K562 (cell line): ENCODE measurements around the gene BOLL. TPM values are rescaled to one million over a fixed set of nuclear protein-coding genes. Genes with fewer than 3 reads are reported as not detected.

ENCODE experiments used
- ARID3A ChIP-seq: IDR thresholded peaks from 2 replicates; pipeline ENCODE4 v1.6.1; 2012; ENCODE audit warnings: low read depth, low read length, improper control_type of control experiment, borderline replicate concordance
- CBFA2T2 ChIP-seq: fragments of 450-650 bp; conservative IDR thresholded peaks from 2 replicates; pipeline ENCODE4 v1.6.1; 2017; ENCODE audit warnings: mild to moderate bottlenecking
- CBX5 ChIP-seq: IDR thresholded peaks from 2 replicates; pipeline ENCODE4 v1.6.1; 2014; ENCODE audit warnings: low read depth, borderline replicate concordance
- CTCF ChIP-seq, 3 experiments: IDR thresholded peaks in 2 of 3; conservative IDR thresholded peaks in 1 of 3; 2 replicates each; pipeline ENCODE4 v1.5.1; 2011 to 2012; ENCODE audit warnings: low read length in 3 of 3, mild to moderate bottlenecking in 3 of 3, control low read depth in 2 of 3, improper control_type of control experiment in 1 of 3, inconsistent platforms in 1 of 3, low read depth in 1 of 3, mixed read lengths in 1 of 3, moderate library complexity in 1 of 3; ENCODE audit not compliant: insufficient read depth in 2 of 3
- ELK1 ChIP-seq: sonication (generic); formaldehyde crosslinking; IDR thresholded peaks from 2 replicates; pipeline ENCODE4 v1.8.1; 2022; ENCODE audit warnings: missing genetic modification reagents
- FOXJ3 ChIP-seq: sonication (generic); formaldehyde crosslinking; IDR thresholded peaks from 2 replicates; pipeline ENCODE4 v1.4.0; 2020; ENCODE audit warnings: mild to moderate bottlenecking, missing genetic modification reagents
- HLTF ChIP-seq: fragments of 450-650 bp; IDR thresholded peaks from 2 replicates; pipeline ENCODE4 v1.6.1; 2016
- KLF10 ChIP-seq: fragments of 250-450 bp; sonication (Bioruptor Pico); IDR thresholded peaks from 2 replicates; pipeline ENCODE4 v1.6.1; 2021; ENCODE audit warnings: matching md5 sums
- NFATC3 ChIP-seq: fragments of 450-650 bp; IDR thresholded peaks from 2 replicates; pipeline ENCODE4 v1.6.1; 2017; ENCODE audit warnings: mild to moderate bottlenecking
- NFIC ChIP-seq: fragments of 450-650 bp; IDR thresholded peaks from 2 replicates; pipeline ENCODE4 v1.6.1; 2017; ENCODE audit warnings: mild to moderate bottlenecking, inconsistent platforms
- NR2C2 ChIP-seq, 2 experiments: fragments of 200-800 bp in 1 of 2; sonication (Bioruptor generic) in 1 of 2; sonication (generic) in 1 of 2; formaldehyde crosslinking in 1 of 2; IDR thresholded peaks; 2 replicates each; pipeline versions ENCODE4 v1.6.1 to v1.8.0; 2016 to 2022; ENCODE audit warnings: mild to moderate bottlenecking in 1 of 2, missing compliant biosample characterization in 1 of 2, missing genetic modification characterization in 1 of 2, missing genetic modification reagents in 1 of 2
- RBM39 ChIP-seq: fragments of 200-400 bp; formaldehyde crosslinking; optimal IDR thresholded peaks from 2 replicates; pipeline ENCODE3; 2018; ENCODE audit warnings: low read depth, low read length
- SMARCA4 ChIP-seq: fragments of 450-650 bp; IDR thresholded peaks from 2 replicates; pipeline ENCODE4 v1.6.1; 2016
- SMARCC2 ChIP-seq: fragments of 450-650 bp; IDR thresholded peaks from 2 replicates; pipeline ENCODE4 v1.6.1; 2017; ENCODE audit warnings: antibody characterized with exemption, moderate library complexity, mild to moderate bottlenecking, low read depth
- TRIM24 ChIP-seq, 2 experiments: fragments of 450-650 bp; IDR thresholded peaks; 2 replicates each; pipeline ENCODE4 v1.6.1; 2016
- VEZF1 ChIP-seq: fragments of 200-800 bp; sonication (Bioruptor generic); IDR thresholded peaks from 2 replicates; pipeline ENCODE4 v1.6.1; 2017; ENCODE audit warnings: missing genetic modification characterization, missing compliant biosample characterization
- ZBTB33 ChIP-seq: sonication (generic); formaldehyde crosslinking; IDR thresholded peaks from 2 replicates; pipeline ENCODE4 v1.8.1; 2023; ENCODE audit warnings: mild to moderate bottlenecking, missing genetic modification reagents
- ZBTB7A ChIP-seq: IDR thresholded peaks from 2 replicates; pipeline ENCODE4 v1.6.1; 2011; ENCODE audit warnings: low read depth, mild to moderate bottlenecking, low read length, moderate library complexity, borderline replicate concordance; ENCODE audit not compliant: control insufficient read depth
- ZNF133 ChIP-seq: fragments of 250-450 bp; sonication (Bioruptor Pico); IDR thresholded peaks from 2 replicates; pipeline ENCODE4 v1.4.0; 2020; ENCODE audit warnings: mild to moderate bottlenecking
- ZNF780A ChIP-seq: fragments of 250-450 bp; sonication (Bioruptor Pico); IDR thresholded peaks from 2 replicates; pipeline ENCODE4 v1.5.0; 2021; ENCODE audit warnings: mild to moderate bottlenecking
- polyA plus RNA-seq, 8 experiments: library from polyadenylated mRNA; depleted of rRNA in 4 of 8; stranded (reverse) in 5 of 8; unstranded in 3 of 8; fragments of >200 nt; fragmentation: Nextera tagmentation in 2 of 8; fragmentation: Illumina TruSeq in 1 of 8; extraction: Ambion mirVana in 2 of 8; extraction: Trizol in 1 of 8; gene quantifications; 2 replicates each; pipeline versions ENCODE4 v1.2.1 to v1.2.3, GENCODE V29; 2011 to 2014; ENCODE audit warnings: inconsistent platforms in 1 of 8, missing spikeins in 1 of 8
- total RNA-seq, 7 experiments: library from RNA; depleted of rRNA in 6 of 7; stranded (reverse); fragments of >200 nt in 6 of 7; fragmentation: Illumina TruSeq in 2 of 7; extraction: Trizol in 2 of 7; gene quantifications; 2 replicates each; pipeline versions ENCODE4 v1.2.1 to v1.2.3, GENCODE V29; 2011 to 2021; ENCODE audit warnings: low replicate concordance in 1 of 7

Gene BOLL
- total and polyA plus RNA-seq, 9 of the 15 experiments (the other 6 are each of a cell fraction or from before 2014, with no cell fraction given) = 0.11 to 0.55 (median 0.19) TPM; not detected in 1

- TF ChIP-seq ARID3A (0 out of 2 replicates have a peak, but pooled peaks have one; percentile 54), ELK1 (no peak), CBFA2T2 (no peak), CBX5 (no peak), ZNF780A (CRISPR knock-in tag) (no peak), VEZF1 (0 out of 2 replicates have a peak, but pooled peaks have one; percentile 16), SMARCC2 (no peak), ZNF133 (CRISPR knock-in tag) (no peak), NFIC (no peak), TRIM24 (IDR thresholded peaks at IDR 0.05) (peak in 1 of 2 experiments; percentile 38; a peak in 1 of 4 replicates), FOXJ3 (CRISPR knock-in tag) (no peak), SMARCA4 (peak; percentile 48; the same call in 1 of the 2 replicates), NR2C2 (CRISPR knock-in tag; IDR thresholded peaks at IDR 0.05) (peak; percentile 80), NR2C2 (tag; IDR thresholded peaks at IDR 0.05) (0 out of 2 replicates have a peak, but pooled peaks have one; percentile 19), NFATC3 (no peak), RBM39 (no peak), ZBTB33 (CRISPR knock-in tag) (no peak), CTCF (IDR thresholded peaks at IDR 0.05 in 2 of 3, conservative IDR thresholded peaks at IDR 0.05 in 1 of 3; ENCODE audit: insufficient read depth in 2 of 3, low read depth in 1 of 3, low read length in 3 of 3) (peak; percentile 46 to 71 (median 59)), HLTF (no peak), ZBTB7A (no peak), KLF10 (CRISPR knock-in tag) (no peak)
Measured at GRCh38 chr2:197813093-197813787, 28.1 kb upstream of the BOLL start (continued).
